T-helper 2 cell treated with Interferon-gamma antibody and Interleukin-4, amounts not matched to agents 5 μg/mL and 100 μg/mL, for 36 hours (primary cell): Measurements from ENCODE around the gene TLL2.

Source experiments
- DNase-seq: peaks from one replicate; pipeline ENCODE4 v3.0.0; 2021; ENCODE audit warnings: low spot score
- H3K27ac Mint-ChIP-seq: one replicate; pipeline ENCODE4 v1.8.0; 2021; ENCODE audit warnings: mild to moderate bottlenecking, mixed read lengths
- H3K27me3 Mint-ChIP-seq: one replicate; pipeline ENCODE4 v1.8.0; 2021; ENCODE audit warnings: low read depth, mixed read lengths
- H3K36me3 Mint-ChIP-seq: one replicate; pipeline ENCODE4 v1.8.0; 2021; ENCODE audit warnings: low read depth, mixed read lengths
- H3K4me1 Mint-ChIP-seq: one replicate; pipeline ENCODE4 v1.8.0; 2021; ENCODE audit warnings: low read depth, mixed read lengths
- H3K4me3 Mint-ChIP-seq: one replicate; pipeline ENCODE4 v1.8.0; 2022; ENCODE audit warnings: mild to moderate bottlenecking, moderate library complexity, mixed read lengths
- H3K9me3 Mint-ChIP-seq: one replicate; pipeline ENCODE4 v1.8.0; 2021; ENCODE audit warnings: mixed read lengths

The TLL2 gene

GRCh38 chr10:96415891-96416554, 97.7 kb downstream of the TLL2 start:
- no peak overlapping the region for H3K4me3 Mint-ChIP-seq
- H3K4me1 Mint-ChIP-seq = no peaks in the 10 kb centered on the region
- H3K9me3 Mint-ChIP-seq = no peaks in the 10 kb centered on the region
- H3K27ac Mint-ChIP-seq = no peak overlapping the region
- no peaks in the 10 kb centered on the region for H3K36me3 Mint-ChIP-seq
- no peak for DNase-seq
- H3K27me3 Mint-ChIP-seq = peaks cover 7% of the 10 kb centered on the region

- no peaks in the 10 kb centered on the region for H3K4me1 Mint-ChIP-seq
These were observed 98.4 kb downstream of the TLL2 start for GRCh38 chr10:96415150-96415890.

DNA sequence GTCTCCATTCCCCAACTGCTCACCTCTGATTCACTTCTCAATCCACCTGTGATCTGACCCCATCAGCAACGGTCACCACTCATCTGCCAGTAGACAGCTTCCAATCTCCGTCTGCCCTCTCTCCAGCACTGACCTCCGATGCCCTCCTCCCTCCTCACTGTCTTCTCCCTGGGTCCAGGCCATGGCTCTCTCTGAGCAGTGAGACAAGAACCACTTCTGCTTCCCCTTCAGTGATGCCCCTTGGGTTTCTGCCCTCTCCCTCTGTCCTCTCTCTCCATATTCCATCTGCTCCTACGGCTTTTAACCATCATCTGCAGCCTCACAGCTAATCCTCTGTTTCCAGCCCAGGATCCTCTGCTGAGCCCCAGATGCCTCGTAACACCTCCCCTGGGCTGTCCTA, 99.4 kb downstream of the TLL2 start:
- no peaks in the 10 kb centered on the region for H3K36me3 Mint-ChIP-seq
- peaks cover 5% of the 10 kb centered on the region for H3K27me3 Mint-ChIP-seq
- no peak for DNase-seq
- H3K4me3 Mint-ChIP-seq = no peak overlapping the region
- H3K9me3 Mint-ChIP-seq = no peaks in the 10 kb centered on the region
- no peak overlapping the region for H3K27ac Mint-ChIP-seq
- no peaks in the 10 kb centered on the region for H3K4me1 Mint-ChIP-seq

More at GRCh38 chr10:96415150-96415890, 98.4 kb downstream of the TLL2 start:
- peaks cover 7% of the 10 kb centered on the region for H3K27me3 Mint-ChIP-seq
- H3K36me3 Mint-ChIP-seq = no peaks in the 10 kb centered on the region
- no peaks in the 10 kb centered on the region for H3K9me3 Mint-ChIP-seq
- no peak overlapping the region for H3K4me3 Mint-ChIP-seq
- H3K27ac Mint-ChIP-seq = no peak overlapping the region
- DNase-seq = no peak

DNA sequence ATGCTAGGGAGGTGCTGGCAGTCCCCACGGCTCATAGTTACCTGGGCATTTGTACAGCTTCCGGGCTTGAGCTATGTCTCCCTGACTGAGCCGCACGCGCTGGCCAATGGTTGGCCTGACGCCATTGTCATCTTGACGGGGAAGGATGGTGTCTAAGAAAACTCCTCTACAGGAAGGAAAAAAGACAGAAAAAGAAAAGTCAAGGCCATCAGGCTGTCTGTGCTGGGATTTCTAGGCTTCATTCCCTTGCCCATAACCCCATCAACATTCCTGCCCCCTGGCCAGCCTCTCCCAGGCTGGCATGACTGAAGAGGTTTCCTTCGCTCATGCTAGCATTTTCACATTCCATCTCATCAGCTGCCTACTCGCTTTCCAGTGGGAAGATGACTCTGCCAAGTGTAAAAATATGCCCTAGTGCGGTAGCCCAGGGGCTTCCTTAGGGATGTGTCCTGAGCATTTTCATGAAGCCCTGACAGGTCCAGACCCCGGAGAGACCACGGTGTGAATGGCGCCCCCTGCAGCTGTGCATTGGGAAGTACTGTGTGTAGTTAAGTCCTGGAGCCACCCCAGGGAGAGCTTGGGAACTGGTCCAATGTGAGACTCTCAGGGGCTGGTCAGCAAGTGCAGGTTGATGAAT, 100.5 kb downstream of the TLL2 start:
- no peak for DNase-seq
- H3K9me3 Mint-ChIP-seq = no peaks in the 10 kb centered on the region

DNA sequence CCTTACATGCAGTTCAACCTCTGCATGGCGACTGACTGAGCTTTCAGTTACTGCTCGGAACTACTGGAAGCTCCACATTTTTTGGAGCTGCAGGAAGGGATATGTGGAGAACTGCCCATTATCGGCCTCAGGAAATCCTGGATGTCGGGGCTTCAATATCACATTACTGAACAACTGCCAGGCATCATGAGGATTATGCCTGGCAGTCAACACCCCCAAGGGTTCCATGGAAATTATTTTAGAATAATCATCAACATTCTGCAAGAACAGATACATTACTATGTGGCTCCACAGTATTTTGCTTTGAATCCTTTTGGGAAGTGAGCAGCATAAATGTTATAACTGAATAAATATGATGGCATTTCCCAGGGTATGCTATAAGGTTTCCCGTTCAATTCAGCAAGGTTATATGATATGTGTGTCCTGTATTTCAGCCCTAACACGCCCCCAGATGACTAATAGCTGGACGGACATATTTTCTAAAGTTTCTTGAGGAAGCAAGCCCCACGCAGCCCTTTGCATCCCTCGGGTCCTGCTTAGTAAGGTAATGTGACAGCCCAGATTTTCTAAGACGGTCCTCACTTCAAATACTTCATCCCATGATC, 101.9 kb downstream of the TLL2 start:
- Mint-ChIP-seq H3K9me3 (no peaks in the 10 kb centered on the region), H3K36me3 (no peaks in the 10 kb centered on the region), H3K4me3 (no peak overlapping the region), H3K27ac (no peak overlapping the region), H3K27me3 (peaks cover 14% of the 10 kb centered on the region), H3K4me1 (no peaks in the 10 kb centered on the region)
- DNase-seq = no peak

More for the DNA sequence above, 100.5 kb downstream of the TLL2 start:
- Mint-ChIP-seq H3K27ac (no peak overlapping the region), H3K36me3 (no peaks in the 10 kb centered on the region), H3K27me3 (peaks cover 7% of the 10 kb centered on the region), H3K4me3 (no peak overlapping the region), H3K4me1 (no peaks in the 10 kb centered on the region)

GRCh38 chr10:96410296-96410695, 103.4 kb downstream of the TLL2 start:
- DNase-seq = no peak
- Mint-ChIP-seq H3K27me3 (peaks cover 14% of the 10 kb centered on the region), H3K4me3 (no peak overlapping the region), H3K27ac (no peak overlapping the region), H3K9me3 (no peaks in the 10 kb centered on the region), H3K4me1 (no peaks in the 10 kb centered on the region), H3K36me3 (no peaks in the 10 kb centered on the region)

- no peak for DNase-seq
- peaks cover 17% of the 10 kb centered on the region for H3K27me3 Mint-ChIP-seq
- no peak overlapping the region for H3K27ac Mint-ChIP-seq
- H3K9me3 Mint-ChIP-seq = no peaks in the 10 kb centered on the region
- H3K36me3 Mint-ChIP-seq = no peaks in the 10 kb centered on the region
- H3K4me1 Mint-ChIP-seq = no peaks in the 10 kb centered on the region
- no peak overlapping the region for H3K4me3 Mint-ChIP-seq
These were observed 105.5 kb downstream of the TLL2 start for GRCh38 chr10:96408201-96408600.

GRCh38 chr10:96407560-96408069, 106.1 kb downstream of the TLL2 start:
- Mint-ChIP-seq H3K4me1 (no peaks in the 10 kb centered on the region), H3K27ac (no peak overlapping the region), H3K27me3 (peaks cover 19% of the 10 kb centered on the region), H3K9me3 (no peaks in the 10 kb centered on the region), H3K4me3 (no peak overlapping the region), H3K36me3 (no peaks in the 10 kb centered on the region)
- no peak for DNase-seq

GRCh38 chr10:96406091-96406490, 107.6 kb downstream of the TLL2 start:
- DNase-seq = no peak
- H3K27me3 Mint-ChIP-seq = peaks cover 17% of the 10 kb centered on the region
- H3K4me1 Mint-ChIP-seq = no peaks in the 10 kb centered on the region
- no peaks in the 10 kb centered on the region for H3K9me3 Mint-ChIP-seq
- H3K27ac Mint-ChIP-seq = no peak overlapping the region
- H3K36me3 Mint-ChIP-seq = no peaks in the 10 kb centered on the region
- no peak overlapping the region for H3K4me3 Mint-ChIP-seq

DNA sequence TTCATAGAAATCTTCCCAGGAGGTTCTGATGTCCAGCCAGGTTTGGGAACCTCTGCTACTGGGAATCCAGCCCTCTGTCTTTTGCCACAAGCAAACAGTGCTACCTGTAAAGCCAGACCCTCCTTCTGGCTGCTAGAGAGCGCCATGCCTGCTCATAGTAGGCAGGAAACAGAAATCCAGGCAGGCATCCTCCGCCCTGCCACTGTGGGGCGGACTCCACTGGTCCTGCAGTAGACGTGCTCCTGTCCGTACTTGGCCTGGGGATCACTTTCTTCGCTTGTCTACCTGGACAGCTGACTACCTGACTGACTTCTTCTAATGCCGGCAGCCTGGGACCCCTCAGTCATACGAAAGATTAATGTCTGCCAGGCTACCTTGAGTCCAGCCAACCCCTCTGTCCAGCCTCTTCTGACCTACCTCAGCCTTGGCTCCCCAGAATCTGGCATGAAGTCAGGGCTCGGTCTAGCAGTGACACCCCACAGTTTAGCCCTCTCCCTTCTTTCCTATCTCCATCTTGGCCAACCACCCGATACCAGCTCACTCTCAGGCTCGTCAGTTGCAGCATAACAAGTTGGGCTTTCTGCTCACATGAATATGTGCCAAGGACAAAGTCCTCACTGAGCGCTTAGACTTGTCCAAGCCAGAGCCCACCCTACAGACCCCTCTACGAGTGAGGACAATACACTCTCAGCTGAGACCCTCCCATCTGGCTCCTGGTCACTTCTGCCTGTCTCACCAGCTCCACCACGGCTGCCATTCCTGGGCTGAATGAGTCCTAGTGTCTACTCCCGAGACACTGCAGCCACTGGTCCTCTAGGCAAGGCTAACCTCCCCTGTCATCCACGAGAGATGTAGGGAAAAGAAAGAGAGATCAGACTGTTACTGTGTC, 111.1 kb downstream of the TLL2 start:
- Mint-ChIP-seq H3K27me3 (peaks cover 29% of the 10 kb centered on the region), H3K27ac (no peak overlapping the region), H3K4me3 (no peak overlapping the region)

GRCh38 chr10:96401036-96401435, 112.7 kb downstream of the TLL2 start:
- Mint-ChIP-seq H3K4me1 (no peaks in the 10 kb centered on the region), H3K9me3 (no peaks in the 10 kb centered on the region), H3K4me3 (no peak overlapping the region), H3K36me3 (no peaks in the 10 kb centered on the region), H3K27ac (no peak overlapping the region), H3K27me3 (peaks cover 27% of the 10 kb centered on the region)
- DNase-seq = no peak

More for the DNA sequence above, 111.1 kb downstream of the TLL2 start:
- Mint-ChIP-seq H3K9me3 (no peaks in the 10 kb centered on the region), H3K4me1 (no peaks in the 10 kb centered on the region), H3K36me3 (no peaks in the 10 kb centered on the region)
- no peak for DNase-seq

DNA sequence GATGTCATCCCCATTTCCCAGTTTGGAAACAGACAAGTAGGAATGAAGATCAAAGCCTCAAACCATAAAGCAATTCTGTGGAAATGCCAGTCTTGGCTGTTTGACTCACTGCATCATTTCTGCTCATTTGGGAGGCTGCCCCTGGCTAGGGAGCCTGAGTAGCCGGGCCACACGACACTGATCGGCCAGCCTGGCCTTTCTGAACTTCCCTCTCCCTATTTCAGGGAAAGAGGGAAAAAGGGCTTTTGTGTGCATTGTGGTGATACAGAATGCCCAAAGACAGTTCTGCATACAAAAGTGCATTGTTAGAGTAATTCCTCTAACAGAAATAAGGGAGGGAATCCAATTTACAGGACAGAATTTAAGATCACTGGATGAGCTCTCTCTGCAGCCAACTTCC, 113.3 kb downstream of the TLL2 start:
- Mint-ChIP-seq H3K27me3 (peaks cover 33% of the 10 kb centered on the region), H3K4me1 (no peaks in the 10 kb centered on the region)

DNA sequence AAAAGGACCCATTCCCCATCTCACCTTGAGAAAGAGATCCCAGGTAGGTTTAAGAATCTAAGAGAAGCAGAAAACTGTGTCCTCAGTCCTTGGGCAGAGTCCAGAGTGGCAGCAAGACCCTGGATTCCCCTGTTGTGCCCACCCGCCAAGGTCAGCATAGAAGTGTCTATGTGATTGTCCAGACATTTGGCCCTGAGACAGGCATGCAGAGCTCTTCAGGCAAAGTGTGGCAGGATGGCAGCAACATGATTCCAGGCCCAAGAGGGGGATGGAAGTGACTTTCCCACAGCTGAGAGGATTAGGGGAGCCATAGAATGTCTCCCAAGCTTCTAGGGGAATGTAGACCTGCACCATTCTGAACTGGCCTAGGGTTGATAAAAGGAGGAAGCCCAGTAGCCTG, 115.8 kb downstream of the TLL2 start:
- no peak for DNase-seq
- no peaks in the 10 kb centered on the region for H3K36me3 Mint-ChIP-seq
- peaks cover 39% of the 10 kb centered on the region for H3K27me3 Mint-ChIP-seq
- H3K27ac Mint-ChIP-seq = no peak overlapping the region
- H3K9me3 Mint-ChIP-seq = no peaks in the 10 kb centered on the region
- no peaks in the 10 kb centered on the region for H3K4me1 Mint-ChIP-seq
- no peak overlapping the region for H3K4me3 Mint-ChIP-seq

More for the DNA sequence above, 113.3 kb downstream of the TLL2 start:
- DNase-seq = no peak
- Mint-ChIP-seq H3K36me3 (no peaks in the 10 kb centered on the region), H3K9me3 (no peaks in the 10 kb centered on the region), H3K4me3 (no peak overlapping the region), H3K27ac (no peak overlapping the region)
